Skeletal muscle tissue (tissue), 1 donor: Measurements from ENCODE around the gene TMEM61. TPM values are rescaled to one million over a fixed set of nuclear protein-coding genes. Genes with fewer than 3 reads are reported as not detected.

Experiments used
- total RNA-seq: library from RNA; depleted of rRNA; stranded (reverse); fragments of >200 nt; gene quantifications from one replicate; pipeline ENCODE4 v1.2.3, GENCODE V29; 2014

Gene TMEM61
- total RNA-seq, 1 donor from 2014 or later: not detected

Other genes with a start within 250 kb of the TMEM61 start
- gene PARS2, start 216.1 kb upstream of the TMEM61 start, total RNA-seq: 5.2 TPM
- gene TTC22, start 179.3 kb upstream of the TMEM61 start, total RNA-seq: not detected
- gene DHCR24, start 93.4 kb upstream of the TMEM61 start, total RNA-seq: 9.9 TPM
- not detected for gene BSND, start 18.3 kb downstream of the TMEM61 start, total RNA-seq
- 3.1 TPM for gene PCSK9, start 58.9 kb downstream of the TMEM61 start, total RNA-seq
- 45.9 TPM for gene USP24, start 234.7 kb downstream of the TMEM61 start, total RNA-seq